Measurements from ENCODE around the gene GNMT. TPM values are rescaled to one million over a fixed set of nuclear protein-coding genes. Genes with fewer than 3 reads are reported as not detected.

The GNMT gene
- total and polyA plus RNA-seq, 4 donors = 10.5 to 163 (median 130) TPM

DNA sequence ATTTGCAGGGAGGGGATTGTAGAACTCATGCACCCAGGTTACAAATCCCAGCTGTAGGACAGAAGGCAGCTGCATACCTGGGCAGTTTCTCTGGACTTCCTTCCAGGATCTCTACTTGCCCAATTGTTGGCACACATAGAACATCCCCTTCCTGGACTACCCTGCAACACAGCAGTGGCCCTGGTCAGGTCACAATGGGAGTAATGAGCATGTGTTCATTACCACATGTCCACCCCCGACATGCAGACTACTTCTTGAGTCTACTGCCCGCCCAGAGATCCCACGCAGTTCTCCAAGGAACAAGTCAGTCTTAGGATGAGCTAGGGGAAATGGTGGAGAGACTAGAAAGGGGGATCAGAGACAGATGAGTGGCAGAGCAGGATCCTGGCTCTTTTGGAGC lies 13.4 kb downstream of the GNMT start:
- DNase-seq (ENCODE audit: low spot score) = no peak
- no peaks in the 10 kb centered on the region for H3K27me3 ChIP-seq (ENCODE audit: control insufficient read depth in 4 of 4, insufficient read depth in 4 of 4, low read length in 3 of 4)
- no peak for TF ChIP-seq GABPA (IDR thresholded peaks at IDR 0.05 in 1 of 2, conservative IDR thresholded peaks at IDR 0.05 in 1 of 2)
- TF ChIP-seq TAF1 (conservative IDR thresholded peaks at IDR 0.05) = no peak
- TF ChIP-seq ATF3 (IDR thresholded peaks at IDR 0.05) = no peak
- TF ChIP-seq RXRA (IDR thresholded peaks at IDR 0.05) = no peak
- TF ChIP-seq RAD21 (IDR thresholded peaks at IDR 0.05) = no peak
- no peak for TF ChIP-seq NR2F2 (IDR thresholded peaks at IDR 0.05)
- no peak for TF ChIP-seq HNF4A (conservative IDR thresholded peaks at IDR 0.05)
- no peak for TF ChIP-seq EGR1 (IDR thresholded peaks at IDR 0.05; ENCODE audit: low read depth in 2 of 2)
- TF ChIP-seq FOXA1 (IDR thresholded peaks at IDR 0.05) = no peak
- no peak for TF ChIP-seq REST (IDR thresholded peaks at IDR 0.05)
- TF ChIP-seq, protein P1, sequence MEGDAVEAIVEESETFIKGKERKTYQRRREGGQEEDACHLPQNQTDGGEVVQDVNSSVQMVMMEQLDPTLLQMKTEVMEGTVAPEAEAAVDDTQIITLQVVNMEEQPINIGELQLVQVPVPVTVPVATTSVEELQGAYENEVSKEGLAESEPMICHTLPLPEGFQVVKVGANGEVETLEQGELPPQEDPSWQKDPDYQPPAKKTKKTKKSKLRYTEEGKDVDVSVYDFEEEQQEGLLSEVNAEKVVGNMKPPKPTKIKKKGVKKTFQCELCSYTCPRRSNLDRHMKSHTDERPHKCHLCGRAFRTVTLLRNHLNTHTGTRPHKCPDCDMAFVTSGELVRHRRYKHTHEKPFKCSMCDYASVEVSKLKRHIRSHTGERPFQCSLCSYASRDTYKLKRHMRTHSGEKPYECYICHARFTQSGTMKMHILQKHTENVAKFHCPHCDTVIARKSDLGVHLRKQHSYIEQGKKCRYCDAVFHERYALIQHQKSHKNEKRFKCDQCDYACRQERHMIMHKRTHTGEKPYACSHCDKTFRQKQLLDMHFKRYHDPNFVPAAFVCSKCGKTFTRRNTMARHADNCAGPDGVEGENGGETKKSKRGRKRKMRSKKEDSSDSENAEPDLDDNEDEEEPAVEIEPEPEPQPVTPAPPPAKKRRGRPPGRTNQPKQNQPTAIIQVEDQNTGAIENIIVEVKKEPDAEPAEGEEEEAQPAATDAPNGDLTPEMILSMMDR (IDR thresholded peaks at IDR 0.05; ENCODE audit: low read depth, low read length, missing input control) = no peak
- no peak for TF ChIP-seq MAX (IDR thresholded peaks at IDR 0.05)
- TF ChIP-seq SP1 (IDR thresholded peaks at IDR 0.05) = no peak
- TF ChIP-seq FOXA2 (IDR thresholded peaks at IDR 0.05) = no peak
- no peak for TF ChIP-seq JUND (IDR thresholded peaks at IDR 0.05)
- no peak for TF ChIP-seq YY1 (IDR thresholded peaks at IDR 0.05)
- no peak for TF ChIP-seq HNF4G (IDR thresholded peaks at IDR 0.05)
- H3K9ac ChIP-seq (ENCODE audit: low read depth in 1 of 2, low read length in 2 of 2) = no peak overlapping the region
- peaks cover 0 to 10% (median 2%) of the 10 kb centered on the region in 4 donors for H3K36me3 ChIP-seq (ENCODE audit: control insufficient read depth in 4 of 4, insufficient read depth in 3 of 4, low read depth in 1 of 4, low read length in 3 of 4)
- no peaks in the 10 kb centered on the region for H3K9me3 ChIP-seq (ENCODE audit: control insufficient read depth in 4 of 4, low read length in 3 of 4)
- H3K4me1 ChIP-seq (ENCODE audit: control insufficient read depth in 4 of 4, insufficient read depth in 4 of 4, low read length in 3 of 4) = peaks cover 5 to 22% (median 12%) of the 10 kb centered on the region in 4 donors
- 93% methylated on average over 3 of the region's 3 CpGs for WGBS
- no peak overlapping the region for H3K27ac ChIP-seq (ENCODE audit: low read depth in 1 of 2, low read length in 2 of 2)
- H3K4me3 ChIP-seq (ENCODE audit: low read depth in 1 of 3, low read length in 3 of 3) = no peak overlapping the region

DNA sequence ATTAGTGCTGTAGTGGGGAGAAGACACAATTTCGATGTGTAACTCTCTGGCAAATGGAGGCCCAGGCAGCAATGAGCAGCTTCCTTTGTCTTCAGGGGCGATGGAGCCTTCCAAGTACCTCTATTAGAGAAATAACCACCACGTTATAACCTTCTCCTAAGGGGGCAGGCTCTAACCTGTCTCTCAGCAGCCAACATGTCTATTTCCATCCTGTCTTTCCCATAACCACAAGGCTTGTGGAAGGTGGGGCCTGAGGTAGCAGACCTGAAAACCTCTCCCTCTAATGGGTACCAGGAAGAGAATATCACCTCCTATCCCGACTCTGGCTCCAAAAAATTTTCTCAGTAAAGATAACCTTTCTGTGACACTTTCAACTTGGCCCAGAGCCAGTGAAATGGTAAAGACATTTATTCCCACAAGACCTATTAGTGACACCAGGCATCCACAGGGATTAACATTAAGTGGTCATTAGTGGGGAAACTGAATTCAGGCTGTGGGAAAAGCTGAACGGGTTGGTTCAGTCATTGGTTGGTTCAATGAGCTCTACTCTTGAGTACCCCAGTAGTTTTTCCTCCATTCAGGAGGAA lies 14.5 kb downstream of the GNMT start:
- Histone ChIP-seq H3K27ac (ENCODE audit: low read depth in 1 of 2, low read length in 2 of 2) (no peak overlapping the region), H3K36me3 (ENCODE audit: control insufficient read depth in 4 of 4, insufficient read depth in 3 of 4, low read depth in 1 of 4, low read length in 3 of 4) (peaks cover 0 to 4% (median 0%) of the 10 kb centered on the region in 4 donors), H3K4me1 (ENCODE audit: control insufficient read depth in 4 of 4, insufficient read depth in 4 of 4, low read length in 3 of 4) (peaks cover 12 to 22% (median 16%) of the 10 kb centered on the region in 4 donors), H3K27me3 (ENCODE audit: control insufficient read depth in 4 of 4, insufficient read depth in 4 of 4, low read length in 3 of 4) (no peaks in the 10 kb centered on the region), H3K9me3 (ENCODE audit: control insufficient read depth in 4 of 4, low read length in 3 of 4) (no peaks in the 10 kb centered on the region), H3K4me3 (ENCODE audit: low read depth in 1 of 3, low read length in 3 of 3) (no peak overlapping the region), H3K9ac (ENCODE audit: low read depth in 1 of 2, low read length in 2 of 2) (no peak overlapping the region)
- DNase-seq (ENCODE audit: low spot score) = no peak
- WGBS = 87% methylated on average over 5 of the region's 5 CpGs
- TF ChIP-seq HNF4G (IDR thresholded peaks at IDR 0.05) = no peak
- TF ChIP-seq REST (IDR thresholded peaks at IDR 0.05) = no peak
- no peak for TF ChIP-seq EGR1 (IDR thresholded peaks at IDR 0.05; ENCODE audit: low read depth in 2 of 2)
- TF ChIP-seq HNF4A (conservative IDR thresholded peaks at IDR 0.05) = no peak
- TF ChIP-seq, protein P1 (IDR thresholded peaks at IDR 0.05; ENCODE audit: low read depth, low read length, missing input control) = no peak
- TF ChIP-seq SP1 (IDR thresholded peaks at IDR 0.05) = no peak
- TF ChIP-seq NR2F2 (IDR thresholded peaks at IDR 0.05) = no peak
- TF ChIP-seq JUND (IDR thresholded peaks at IDR 0.05) = no peak
- no peak for TF ChIP-seq ZBTB33 (IDR thresholded peaks at IDR 0.05)
- no peak for TF ChIP-seq RAD21 (IDR thresholded peaks at IDR 0.05)
